Peyer's patch (tissue), 4 donors: Measurements from ENCODE around the gene YDJC.

ENCODE experiments used
- CTCF ChIP-seq, 6 experiments: fragments of 450-650 bp in 4 of 6; fragments of 200-600 bp in 2 of 6; sonication (generic) in 1 of 6; IDR thresholded peaks; one replicate each; pipeline ENCODE4 v1.5.1; 2017 to 2019; ENCODE audit warnings: antibody characterized with exemption in 6 of 6, mild to moderate bottlenecking in 3 of 6, moderate library complexity in 1 of 6
- POLR2A ChIP-seq, 2 donors: fragments of 450-650 bp; IDR thresholded peaks; one replicate each; pipeline ENCODE4 v1.5.1; 2017; ENCODE audit warnings: antibody characterized with exemption in 2 of 2, mild to moderate bottlenecking in 2 of 2, moderate library complexity in 2 of 2

DNA sequence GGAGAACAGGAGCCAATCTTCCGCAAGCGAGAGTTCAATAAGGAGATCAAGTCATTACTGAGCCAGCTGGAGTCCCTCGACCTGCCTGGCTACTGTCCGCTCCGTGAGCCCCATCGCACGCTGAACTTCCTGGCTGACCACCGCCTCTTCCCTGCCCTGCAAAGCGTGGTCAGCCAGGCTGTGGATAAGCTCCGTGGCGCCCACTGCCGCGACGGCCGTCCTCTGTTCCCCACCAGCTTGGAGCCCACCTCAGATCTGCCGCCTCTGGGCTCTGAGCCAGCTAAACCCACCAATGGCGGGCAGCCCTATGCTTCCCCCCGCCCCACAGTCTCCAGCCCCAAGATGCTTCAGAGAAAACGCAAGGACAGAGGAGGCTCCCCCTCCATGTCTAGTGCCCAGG, 5.0 kb upstream of the YDJC start:
- TF ChIP-seq CTCF (IDR thresholded peaks at IDR 0.05) (no peak), POLR2A (IDR thresholded peaks at IDR 0.05) (no peak)
